ENCODE measurements around the gene WAC.

- TF ChIP-seq CTCF (IDR thresholded peaks at IDR 0.05) (no peak), POLR2A (IDR thresholded peaks at IDR 0.05) (no peak)
Observed at GRCh38 chr10:28604567-28605536, 71.9 kb downstream of the WAC start.

Data from thyroid gland (tissue), 4 donors.